Esophagus squamous epithelium (tissue), 4 donors: Measurements from ENCODE around the gene SCN2B.

ENCODE experiments used
- CTCF ChIP-seq, 6 experiments: fragments of 450-650 bp in 4 of 6; fragments of 200-600 bp in 2 of 6; sonication (generic) in 2 of 6; IDR thresholded peaks; one replicate each; pipeline ENCODE4 v1.5.1; 2016 to 2019; ENCODE audit warnings: antibody characterized with exemption in 6 of 6, mild to moderate bottlenecking in 4 of 6, moderate library complexity in 4 of 6
- POLR2A ChIP-seq, 4 donors: fragments of 450-650 bp; IDR thresholded peaks; one replicate each; pipeline ENCODE4 v1.6.1; 2017; ENCODE audit warnings: antibody characterized with exemption in 4 of 4, mild to moderate bottlenecking in 4 of 4, moderate library complexity in 3 of 4

- TF ChIP-seq POLR2A (IDR thresholded peaks at IDR 0.05) (no peak), CTCF (IDR thresholded peaks at IDR 0.05) (no peak)
These were observed 3.9 kb upstream of the SCN2B start for GRCh38 chr11:118180300-118180703.
